HG03108 (cell line): ENCODE results near the gene ADD3.
A peak's percentile ranks its signal among the peaks of the same experiment; 100 is the strongest.

ENCODE experiments used
- ATAC-seq: cut with Tn5 transposase; IDR thresholded peaks from one replicate; pipeline ENCODE4 v1.9.1; 2021; ENCODE audit warnings: moderate library complexity; ENCODE audit not compliant: unreplicated experiment

Gene ADD3

DNA sequence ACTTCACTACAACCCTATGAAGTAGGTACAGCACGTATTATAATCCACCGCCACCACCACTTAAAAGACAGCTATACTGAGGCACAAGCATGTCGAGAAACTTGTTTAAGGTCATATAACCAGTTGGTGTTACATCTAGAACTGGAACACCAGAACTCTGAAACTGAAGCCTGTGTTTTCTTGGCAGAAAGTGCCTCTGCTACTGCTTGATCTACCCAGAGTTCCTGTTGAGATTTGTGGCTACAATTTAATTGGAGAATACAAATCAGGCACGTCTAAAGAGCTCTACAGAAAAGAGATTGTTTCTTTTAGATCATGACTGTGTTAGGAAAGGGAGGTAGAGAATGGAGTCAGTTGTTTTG lies 4.3 kb upstream of the ADD3 start:
- ATAC-seq: no peak

DNA sequence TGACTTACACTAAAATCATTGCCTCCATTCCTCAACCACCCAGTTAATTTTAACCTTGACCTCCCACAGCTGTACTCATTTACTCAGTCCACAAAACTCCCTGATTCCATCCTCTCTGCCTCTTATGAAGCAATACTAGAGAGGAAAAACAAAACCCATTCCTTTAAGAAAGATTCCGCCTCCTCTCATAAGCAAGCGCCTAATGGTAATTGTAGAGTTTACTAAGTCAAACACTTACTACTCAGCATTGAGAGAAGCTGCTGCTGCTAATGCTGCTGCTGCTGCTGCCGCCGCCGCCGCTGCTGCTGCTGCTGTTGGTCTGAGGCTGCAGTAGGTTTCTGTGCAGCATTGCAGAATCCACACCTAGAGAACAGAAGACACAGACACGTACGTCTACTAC lies 2.1 kb upstream of the ADD3 start:
- no peak for ATAC-seq

DNA sequence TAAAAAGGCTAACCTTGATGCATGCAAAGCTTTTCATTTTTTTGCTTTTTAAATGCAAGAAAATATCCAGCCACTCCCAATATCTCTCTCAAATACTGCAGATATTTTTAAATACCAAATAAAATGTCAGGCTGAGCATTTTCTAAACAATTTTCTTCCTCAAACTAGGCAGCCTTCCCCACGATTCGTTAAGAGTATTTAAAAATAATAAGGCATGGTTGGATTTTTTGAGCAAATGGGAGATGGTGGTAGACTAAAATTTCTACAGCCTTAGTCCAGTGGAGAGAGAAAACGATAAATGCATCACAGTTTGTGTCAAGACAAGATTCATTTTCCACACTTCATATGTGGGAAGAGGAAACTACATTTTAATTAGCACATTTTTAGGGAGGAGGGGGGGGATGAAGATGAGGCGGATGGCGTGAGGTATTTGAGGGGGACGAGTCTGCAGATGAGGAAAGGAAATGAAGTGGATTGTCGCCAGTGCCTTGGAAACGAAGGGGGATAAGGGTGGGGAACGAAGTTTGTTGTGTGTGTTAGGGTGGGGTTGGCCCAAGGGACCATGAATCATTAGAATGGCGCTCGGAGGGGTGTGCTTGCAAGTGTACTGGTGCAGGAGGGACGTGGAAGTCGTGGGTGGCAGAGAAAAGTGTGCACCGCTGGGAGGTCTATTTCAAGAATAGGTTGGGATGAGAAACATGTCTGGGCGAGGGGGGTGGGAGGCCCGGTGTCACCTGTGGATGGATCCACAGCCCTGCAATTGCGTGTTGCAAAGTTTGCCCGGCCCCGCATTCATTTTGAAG lies 1.2 kb upstream of the ADD3 start:
- ATAC-seq: no peak

DNA sequence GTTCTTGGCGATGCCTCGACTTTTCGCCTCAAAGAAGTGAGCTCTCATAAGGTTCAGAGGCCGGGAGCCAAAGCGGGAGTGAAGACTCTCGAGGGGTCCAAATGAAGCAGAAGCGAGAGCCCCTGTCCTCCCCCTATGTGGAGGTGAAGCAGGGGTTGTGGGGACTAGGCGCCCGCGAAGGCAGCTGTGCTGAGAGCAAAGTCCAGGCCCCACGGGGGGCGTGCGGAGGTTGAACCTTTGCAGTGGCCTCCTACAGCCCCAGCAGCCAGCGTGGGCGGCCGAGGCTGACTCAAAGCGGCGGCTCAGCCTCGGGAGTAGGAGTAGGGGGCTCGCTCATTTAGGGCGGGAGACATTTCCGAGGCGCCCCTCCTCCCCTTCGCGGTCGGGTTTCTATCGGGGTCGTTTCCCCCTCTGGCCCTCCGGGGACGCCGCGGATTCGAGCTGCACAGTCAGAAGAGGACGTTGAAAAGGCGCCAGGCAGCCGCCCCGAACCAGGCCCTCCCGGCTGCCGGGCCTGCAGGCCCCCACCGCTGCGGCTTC lies 553 bp upstream of the ADD3 start:
- peak; percentile 27 for ATAC-seq

DNA sequence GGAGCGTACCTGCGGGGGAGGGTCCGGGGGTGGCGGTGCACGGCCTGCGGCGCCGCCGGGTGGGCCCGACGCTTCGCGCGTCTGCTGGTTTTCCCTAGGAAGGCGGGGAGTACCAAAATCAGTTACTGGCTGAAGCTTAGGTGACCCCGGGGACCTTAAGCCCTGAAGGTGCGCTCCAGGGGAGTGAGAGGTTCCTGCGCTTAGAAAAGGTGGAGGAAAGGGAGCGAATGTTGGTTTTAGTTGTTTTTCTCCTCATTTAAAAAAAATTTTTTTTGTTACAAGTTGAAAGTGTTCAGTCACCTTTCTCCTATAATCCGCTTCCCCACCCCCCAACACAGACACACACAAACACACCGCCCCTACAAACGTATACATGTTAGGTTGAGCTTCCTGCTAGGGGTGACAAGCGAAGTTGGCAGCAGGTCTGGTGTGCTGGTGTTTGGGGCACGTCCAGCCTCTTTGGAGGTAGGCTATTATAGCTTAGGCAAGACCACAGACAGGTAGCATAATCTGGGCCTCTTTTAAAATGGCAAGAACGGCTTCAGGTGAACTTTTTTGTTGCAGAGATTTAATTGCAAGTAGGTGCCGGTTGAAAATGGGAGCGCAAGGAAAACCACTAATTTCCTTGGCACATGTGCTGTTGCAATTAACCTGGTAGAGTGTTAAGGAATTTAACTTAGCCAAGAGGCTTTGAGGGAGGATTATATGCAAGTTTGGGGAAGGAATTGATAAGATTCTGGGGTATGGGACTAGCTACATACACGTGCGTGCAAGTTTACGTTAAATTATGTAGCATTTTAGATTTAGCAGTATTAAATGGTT lies 945 bp downstream of the ADD3 start:
- ATAC-seq: no peak

DNA sequence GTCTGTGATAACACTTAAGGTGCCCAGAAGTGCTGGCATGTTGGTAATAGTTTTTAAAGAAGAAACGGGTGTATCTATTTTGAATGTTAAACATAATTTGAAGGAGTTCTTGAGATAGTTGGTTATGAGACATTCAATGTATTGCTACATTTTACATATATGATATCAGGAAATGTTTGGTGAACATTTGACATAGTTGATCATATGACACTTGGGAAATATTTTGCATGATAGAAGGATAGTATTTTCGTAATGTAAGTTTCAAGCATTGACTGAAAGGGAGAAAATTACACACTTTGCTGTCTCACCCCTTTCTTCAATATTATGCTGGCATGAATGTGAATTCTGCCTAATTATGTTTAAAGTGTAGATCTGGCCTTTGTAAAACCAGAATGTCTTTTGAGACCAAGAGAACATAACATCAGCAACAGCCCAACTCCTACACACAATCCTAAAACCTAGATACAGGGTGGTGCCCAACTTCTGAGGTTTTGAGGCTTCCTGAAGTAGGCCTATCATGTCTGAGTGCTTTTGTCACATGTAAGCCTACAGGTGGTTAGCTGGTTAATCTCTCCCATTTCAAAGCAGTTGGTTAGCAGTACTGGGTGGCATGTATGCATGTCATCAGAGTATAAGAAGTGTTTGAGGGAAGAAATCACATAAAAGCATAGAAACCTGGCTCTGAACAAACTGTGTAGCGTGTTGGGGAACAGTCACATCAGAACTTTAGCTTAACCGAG lies 2.1 kb downstream of the ADD3 start:
- peak; percentile 32 for ATAC-seq

DNA sequence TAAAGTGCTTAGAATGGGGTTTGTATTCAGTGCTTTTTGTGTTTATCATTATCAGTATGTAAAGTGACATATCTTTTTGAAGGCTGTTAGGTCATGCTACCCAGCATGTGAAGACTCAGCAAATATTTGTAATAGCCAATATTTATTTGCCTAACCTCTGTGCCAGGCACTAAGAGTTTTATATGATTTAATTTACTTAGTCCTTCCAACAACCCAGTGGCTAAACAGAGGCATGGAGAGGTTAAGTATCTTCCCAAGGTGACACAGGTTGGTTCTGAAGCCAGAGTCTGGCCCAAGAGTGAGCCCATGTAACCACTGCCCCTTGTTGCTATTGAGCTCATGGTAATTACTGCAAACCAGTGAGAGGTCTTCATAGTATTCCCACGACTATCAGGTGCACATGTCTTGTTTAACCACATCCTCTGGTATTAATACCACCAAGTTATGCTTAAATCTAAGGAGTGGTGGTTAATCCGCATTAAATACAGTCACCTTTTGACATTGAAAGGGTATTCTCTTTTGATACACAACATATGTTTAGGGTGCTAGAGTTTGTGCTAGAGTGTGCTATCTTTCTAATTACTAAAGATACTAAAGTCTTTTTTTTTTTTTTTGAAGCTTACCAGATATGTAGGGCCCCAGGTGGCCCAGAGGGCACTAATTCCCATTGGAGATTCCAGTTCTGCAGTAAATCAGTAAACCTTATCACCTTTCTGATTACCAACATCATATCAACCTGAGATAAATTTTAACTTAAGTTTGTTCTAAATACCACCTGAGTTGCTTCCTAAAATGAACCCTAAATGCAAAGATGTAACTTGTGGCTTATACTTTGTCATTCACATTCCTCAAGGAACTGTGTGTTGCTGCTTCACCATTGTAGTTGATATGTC lies 2.9 kb downstream of the ADD3 start:
- ATAC-seq: no peak

DNA sequence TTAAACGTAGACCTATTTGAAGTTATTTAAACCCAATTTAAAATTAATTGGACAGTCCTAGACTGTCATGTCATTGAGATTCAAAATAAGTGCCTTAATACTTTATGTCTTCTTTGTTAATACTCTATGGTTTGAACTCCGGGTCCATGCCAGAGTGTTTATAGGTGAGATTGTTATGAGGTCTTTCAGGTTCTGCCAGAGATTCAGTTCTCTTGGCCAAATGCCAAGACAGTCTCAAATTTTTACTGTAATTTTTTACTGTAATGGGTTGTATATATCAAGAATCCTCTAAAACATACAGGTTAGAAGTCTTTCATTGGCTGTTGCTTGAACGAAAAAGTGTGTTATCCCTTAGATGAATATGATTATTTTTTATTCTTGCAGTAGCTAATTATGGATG lies 3.9 kb downstream of the ADD3 start:
- ATAC-seq: no peak

DNA sequence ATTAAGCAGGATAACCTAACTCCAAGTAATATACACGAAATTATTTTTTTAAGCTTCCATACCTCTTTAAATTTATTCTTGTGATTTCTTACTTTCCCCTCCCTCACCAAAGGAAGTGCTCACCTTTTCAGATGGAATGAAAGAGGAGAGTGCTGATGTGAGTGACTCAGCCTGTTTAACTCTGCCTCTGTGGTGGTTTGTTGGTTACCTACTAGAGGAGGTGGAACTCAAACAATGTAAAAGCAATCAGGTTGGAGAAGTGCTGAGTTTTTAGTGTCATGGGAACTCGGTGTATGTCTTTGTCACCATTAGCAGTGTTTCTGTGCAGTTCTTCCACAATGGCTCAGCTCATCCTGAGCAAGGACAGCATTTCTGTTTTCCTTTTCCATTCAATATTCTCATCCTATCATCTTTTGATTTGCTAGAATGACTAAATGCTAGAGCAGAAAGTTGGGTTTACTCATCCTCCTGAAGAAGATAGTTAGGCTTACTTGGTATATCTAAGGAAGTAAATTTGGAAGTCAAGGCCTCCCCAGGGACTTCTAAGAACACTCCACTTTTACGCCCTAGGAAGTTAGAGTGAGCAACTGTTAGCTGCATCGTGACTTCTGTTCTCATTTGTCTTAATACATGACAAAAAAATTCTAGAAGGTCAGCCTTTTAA lies 6.0 kb downstream of the ADD3 start:
- ATAC-seq: no peak

DNA sequence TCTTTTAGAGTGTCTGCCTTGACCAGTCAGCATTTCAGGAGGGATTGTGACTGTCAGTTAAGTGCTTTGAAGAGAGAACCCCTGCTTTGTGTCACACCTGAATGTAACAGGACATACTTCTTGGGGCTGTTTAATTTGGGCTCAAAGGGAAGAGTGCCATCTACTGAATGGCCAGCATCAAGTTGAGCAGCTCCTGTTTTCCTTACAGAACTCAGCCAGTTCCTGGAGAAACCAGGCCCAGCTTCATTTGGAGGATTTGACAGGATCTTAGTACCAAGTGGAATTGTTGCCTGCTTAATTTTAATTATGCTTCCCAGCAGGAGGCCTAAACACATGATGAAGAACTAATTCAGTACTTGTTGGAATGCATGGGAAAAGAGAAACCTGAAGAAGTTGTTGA lies 8.3 kb downstream of the ADD3 start:
- no peak for ATAC-seq

DNA sequence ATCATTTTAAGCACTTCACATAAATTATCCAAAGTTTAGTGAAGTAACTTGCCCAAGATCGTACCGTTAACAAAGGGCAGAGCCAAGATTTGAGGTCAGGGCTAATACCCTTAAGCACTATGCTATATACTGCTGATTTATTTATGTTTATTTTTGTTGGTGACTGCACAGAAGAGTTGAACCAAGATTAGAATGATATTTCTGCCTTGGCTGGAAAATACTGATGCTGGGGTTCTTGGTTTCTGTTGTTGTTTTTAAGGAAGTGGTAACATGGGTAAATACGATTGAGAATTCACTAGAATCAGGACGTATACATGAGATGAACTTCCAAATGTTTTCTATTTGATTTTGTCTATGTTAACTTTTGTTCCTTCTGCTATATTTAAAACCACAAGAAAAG lies 9.3 kb downstream of the ADD3 start:
- ATAC-seq: no peak

DNA sequence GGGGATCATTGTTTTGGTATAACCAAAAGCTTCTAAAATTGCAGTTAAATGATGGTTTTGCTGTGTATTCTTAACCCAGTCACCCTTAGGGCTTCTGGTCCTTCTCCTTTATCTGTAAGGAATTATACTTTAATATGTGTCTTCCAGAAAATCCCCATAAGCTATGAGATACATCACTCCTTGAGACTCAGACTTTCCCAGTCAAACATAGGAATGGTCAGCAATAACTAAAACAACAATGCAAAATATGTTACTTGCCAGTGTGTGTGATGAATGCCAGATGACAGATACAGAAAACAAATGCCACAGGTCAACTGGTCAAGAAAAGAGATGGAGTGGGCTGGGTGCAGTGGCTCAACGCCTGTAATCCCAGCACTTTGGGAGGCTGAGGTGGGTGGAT lies 10.1 kb downstream of the ADD3 start:
- no peak for ATAC-seq

DNA sequence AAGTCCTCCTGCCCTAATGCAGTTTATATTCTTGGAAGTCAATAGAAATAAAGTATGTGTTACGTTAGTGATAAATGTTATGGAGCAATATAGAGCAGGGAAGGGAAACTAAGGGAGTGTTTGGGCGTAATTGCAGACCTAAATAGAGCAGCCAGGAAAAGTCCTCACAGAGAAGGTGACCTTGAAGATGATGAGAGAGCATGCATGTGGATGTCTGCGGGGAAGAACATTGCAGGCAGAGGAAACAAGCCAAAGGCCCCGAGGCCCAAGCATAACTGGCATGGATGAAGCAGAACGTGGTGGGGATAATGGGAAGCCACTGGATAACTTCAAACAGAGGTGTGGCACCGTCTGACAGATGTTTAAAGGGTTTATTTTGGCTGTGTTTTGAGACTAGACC lies 12.5 kb downstream of the ADD3 start:
- no peak for ATAC-seq

DNA sequence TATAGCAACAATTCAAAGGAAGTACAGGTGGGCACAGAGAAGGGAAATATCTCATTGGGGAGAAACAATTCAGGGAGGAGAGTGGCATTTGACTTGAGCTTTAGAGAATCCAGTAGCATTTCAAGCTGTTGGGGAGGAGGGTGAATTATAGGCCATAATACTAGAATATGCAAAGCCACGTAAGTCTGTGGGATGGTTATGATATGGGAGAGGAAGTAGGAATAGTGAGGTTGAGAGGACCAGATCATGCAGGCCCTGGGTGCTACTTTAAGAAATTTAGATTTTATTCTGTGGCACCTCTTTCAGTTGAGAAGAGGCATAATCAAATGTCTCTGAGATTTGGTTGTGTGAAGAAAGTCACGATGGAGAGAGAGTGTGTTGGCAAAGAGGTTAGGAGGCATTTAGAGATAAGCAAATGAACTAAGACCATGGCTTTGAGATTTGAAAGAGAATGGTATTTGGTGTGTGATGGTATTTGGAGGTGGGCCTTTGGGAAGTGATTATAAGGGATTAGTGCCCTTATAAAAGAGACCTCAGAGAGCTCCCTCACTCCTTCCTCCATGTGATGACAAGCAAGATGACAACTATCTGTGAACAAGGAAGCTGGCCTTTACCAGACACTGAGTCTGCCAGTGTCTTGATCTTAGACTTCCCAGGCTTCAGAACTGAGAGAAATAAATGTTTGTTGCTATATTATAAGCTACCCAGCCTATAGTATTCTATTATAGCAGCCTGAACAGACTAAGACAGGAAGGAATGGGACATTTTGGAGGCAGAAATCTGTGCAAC lies 15.1 kb downstream of the ADD3 start:
- ATAC-seq: no peak

DNA sequence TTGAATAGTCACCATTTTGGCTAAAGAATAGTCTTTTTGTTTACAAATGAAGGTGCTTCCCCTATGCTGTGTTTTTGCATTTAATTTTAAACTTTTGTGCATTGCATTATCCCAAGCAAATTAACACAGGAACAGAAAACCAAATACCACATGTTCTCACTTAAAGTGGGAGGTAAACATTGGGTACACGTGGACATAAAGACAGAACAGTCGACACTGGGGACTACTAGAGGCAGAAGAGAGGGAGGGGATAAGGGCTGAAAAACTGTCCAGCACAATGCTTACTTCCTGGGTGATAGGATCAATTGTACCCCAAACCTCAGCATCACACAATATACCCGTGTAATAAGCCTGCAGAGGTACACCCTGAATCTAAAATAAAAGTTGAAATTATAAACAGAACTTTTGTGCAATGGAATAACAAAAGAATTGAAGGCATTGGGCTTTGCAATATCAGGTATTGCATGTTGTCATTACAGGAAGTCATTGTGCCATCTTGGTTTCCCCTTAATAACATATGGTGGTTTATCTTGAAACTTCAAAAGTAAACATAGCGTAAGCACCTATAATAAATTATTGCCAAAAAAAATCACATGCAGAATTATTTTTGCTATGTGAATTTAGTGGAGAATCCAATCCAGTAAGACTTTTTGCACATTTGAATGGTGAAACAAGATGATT lies 16.1 kb downstream of the ADD3 start:
- no peak for ATAC-seq

DNA sequence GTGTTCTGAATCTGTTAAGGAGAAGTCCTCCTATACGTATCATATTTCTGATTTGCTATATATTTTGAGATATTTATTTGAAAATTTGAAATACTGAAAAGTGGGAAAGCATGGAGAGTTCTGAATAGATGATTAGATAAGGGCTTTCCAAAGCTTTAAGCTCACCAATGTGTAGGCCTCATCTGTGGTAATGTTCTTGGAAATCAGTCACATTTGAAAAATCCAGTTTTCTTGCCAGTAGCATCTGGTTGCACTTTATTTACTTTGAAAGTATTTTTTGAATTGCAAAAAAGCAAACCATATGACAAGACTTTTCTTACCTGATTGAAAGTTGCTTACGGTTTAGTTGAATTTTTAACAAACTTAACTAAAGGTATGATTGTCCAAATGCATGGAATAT lies 21.7 kb downstream of the ADD3 start:
- ATAC-seq: no peak

DNA sequence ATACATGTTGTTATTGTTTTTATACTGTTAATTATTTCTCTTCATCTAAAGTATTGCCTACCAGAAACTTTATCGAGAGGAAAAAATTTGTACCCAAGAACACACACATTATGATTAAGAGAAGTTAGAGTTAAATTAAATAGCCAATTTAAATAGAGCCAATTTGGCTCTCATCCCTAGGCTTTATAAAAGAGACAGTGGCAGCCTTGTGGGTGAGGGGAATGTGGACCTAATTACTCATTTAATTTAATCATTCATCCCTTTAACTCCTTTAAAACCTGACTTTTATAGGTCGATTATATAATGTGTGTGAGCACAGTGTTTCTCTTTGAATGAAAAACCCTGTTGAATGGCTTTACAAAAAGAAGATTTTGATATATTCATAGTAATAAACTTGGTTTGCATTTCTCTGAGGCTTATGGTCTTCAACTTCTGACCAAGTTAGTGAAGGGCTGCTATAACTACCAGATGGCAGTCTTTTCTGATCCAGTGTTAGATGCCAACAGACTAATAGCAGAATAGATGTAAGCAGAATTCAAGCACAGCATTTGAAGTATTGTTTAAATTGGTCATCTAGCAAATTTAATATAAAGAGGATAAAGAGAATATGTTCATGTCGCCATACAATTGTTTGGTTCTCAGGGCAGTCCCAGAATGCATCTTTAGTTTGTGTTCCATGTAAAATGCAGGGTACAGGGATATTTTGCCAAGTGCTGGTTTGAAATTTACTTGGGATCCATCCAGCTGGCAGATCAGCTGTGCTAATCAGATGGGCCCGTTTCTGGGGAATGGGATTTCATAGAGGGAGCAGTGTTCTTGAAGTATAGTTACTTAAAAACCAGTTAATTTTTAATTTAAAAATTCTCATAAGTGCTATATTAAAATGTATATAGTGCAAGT lies 25.3 kb downstream of the ADD3 start:
- ATAC-seq: no peak
